Measurements from ENCODE around the gene HDAC7. TPM values are rescaled to one million over a fixed set of nuclear protein-coding genes. Genes with fewer than 3 reads are reported as not detected.

Gene HDAC7
- total and polyA plus RNA-seq, 8 donors, result 22.8 to 313 (median 46.8) TPM

DNA sequence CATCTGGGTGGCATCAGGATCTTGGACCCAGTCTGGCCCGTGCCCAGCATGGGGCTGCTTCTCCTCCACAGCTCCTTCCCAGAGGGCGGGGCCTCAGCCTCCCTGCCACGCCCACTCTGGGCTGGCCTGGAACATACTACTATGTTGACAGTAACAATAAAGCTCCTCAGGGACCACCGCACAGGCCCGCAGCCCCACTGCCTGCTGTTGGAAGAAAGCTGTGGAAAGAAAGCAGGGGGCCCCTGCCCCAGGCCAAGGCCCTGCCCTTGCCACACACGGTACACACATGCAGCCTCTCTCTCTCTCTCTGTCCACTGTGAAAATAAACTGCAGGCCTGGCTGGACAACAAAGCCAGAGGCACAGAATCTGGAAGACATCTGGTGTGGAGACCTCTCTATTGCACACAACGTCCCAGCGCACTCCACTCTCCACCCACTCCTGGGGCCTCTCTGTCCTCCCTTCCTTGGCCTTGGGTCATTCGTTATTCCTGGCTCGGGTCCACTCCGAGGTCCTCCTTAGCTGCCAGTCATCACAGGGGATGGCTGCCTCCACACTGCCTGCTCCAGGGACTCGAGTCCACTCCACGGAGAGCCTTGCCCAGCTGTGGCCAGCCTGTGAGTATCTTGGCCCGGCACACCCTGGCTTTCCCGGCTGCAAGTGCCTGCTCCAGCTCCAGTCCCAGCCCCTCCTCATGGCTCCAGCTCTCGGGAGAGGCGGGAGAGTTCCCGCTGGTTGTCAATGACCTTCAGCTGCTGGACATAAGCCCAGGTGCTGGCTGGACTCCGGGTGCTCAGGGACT, 82.6 kb downstream of the HDAC7 start:
- Histone ChIP-seq H3K9me3 (no peaks in the 10 kb centered on the region), H3K27ac (peak overlapping the region; percentile 44 to 84 (median 79)), H3K27me3 (no peaks in the 10 kb centered on the region), H3K4me1 (peaks cover 42 to 57% (median 54%) of the 10 kb centered on the region in 4 donors), H3K4me3 (peak overlapping the region in 1 of 4 donors; percentile 3), H3K36me3 (no peaks in the 10 kb centered on the region)
- TF ChIP-seq POLR2AphosphoS5 (IDR thresholded peaks at IDR 0.05) (peak; percentile 29 to 60 (median 35)), POLR2A (IDR thresholded peaks at IDR 0.05) (no peak), CTCF (IDR thresholded peaks at IDR 0.05) (no peak), EP300 (IDR thresholded peaks at IDR 0.05) (peak; percentile 5)
- intact Hi-C loops (cut with DNase I; ENCODE audit: low total_unique reads), result no loop called here
- DNase-seq, result peak; percentile 79 to 88
- WGBS, 5 donors, result 17 to 40% (median 23%) methylated on average over 10 to 19 of the region's 19 CpGs

GRCh38 chr12:47736216-47736615, 83.5 kb downstream of the HDAC7 start:
- WGBS, 5 donors, result 58 to 87% (median 70%) methylated on average over 3 to 4 of the region's 4 CpGs
- no peak for DNase-seq
- no peak for TF ChIP-seq CTCF (IDR thresholded peaks at IDR 0.05)
- no peak for TF ChIP-seq POLR2A (IDR thresholded peaks at IDR 0.05)
- TF ChIP-seq EP300 (IDR thresholded peaks at IDR 0.05), result no peak
- TF ChIP-seq POLR2AphosphoS5 (IDR thresholded peaks at IDR 0.05), result no peak
- no peaks in the 10 kb centered on the region for H3K27me3 ChIP-seq
- peak overlapping the region; percentile 15 to 84 (median 79) for H3K27ac ChIP-seq
- intact Hi-C loops (cut with DNase I; ENCODE audit: low total_unique reads), result no loop called here
- H3K4me1 ChIP-seq, result peaks cover 40 to 51% (median 46%) of the 10 kb centered on the region in 4 donors
- no peaks in the 10 kb centered on the region for H3K9me3 ChIP-seq
- no peaks in the 10 kb centered on the region for H3K36me3 ChIP-seq
- H3K4me3 ChIP-seq, result peak overlapping the region in 1 of 4 donors; percentile 3

DNA sequence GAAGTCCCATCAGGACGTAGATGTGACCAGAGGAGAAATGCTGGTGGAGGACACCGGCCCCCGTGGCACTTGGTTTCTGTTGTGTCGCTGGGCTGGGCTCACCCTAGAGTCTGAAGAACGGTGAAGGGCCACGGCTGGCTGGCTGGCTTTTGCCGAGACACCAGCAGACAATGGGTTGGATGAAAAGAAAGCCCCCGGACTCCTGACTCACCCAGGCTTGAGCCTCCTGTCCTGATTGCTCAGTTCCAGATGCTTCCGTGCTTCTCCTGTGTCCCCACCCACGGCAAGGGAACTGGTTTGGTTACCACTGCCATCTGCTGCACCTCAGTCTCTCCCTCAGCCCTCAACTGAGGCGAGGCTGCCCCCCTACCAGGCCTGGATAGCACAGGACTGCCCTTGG, 84.1 kb downstream of the HDAC7 start:
- Histone ChIP-seq H3K9me3 (no peaks in the 10 kb centered on the region), H3K4me1 (peaks cover 41 to 49% (median 46%) of the 10 kb centered on the region in 4 donors), H3K36me3 (no peaks in the 10 kb centered on the region), H3K27me3 (no peaks in the 10 kb centered on the region), H3K27ac (peak overlapping the region in 4 of 5 donors; percentile 63 to 84 (median 80)), H3K4me3 (no peak overlapping the region)
- TF ChIP-seq POLR2AphosphoS5 (IDR thresholded peaks at IDR 0.05), result no peak
- DNase-seq, result no peak
- WGBS, 5 donors, result 83 to 93% (median 87%) methylated on average over 11 of the region's 11 CpGs
- intact Hi-C loops (cut with DNase I; ENCODE audit: low total_unique reads), result no loop called here

- Histone ChIP-seq H3K9me3 (no peaks in the 10 kb centered on the region), H3K4me1 (peaks cover 46 to 55% (median 51%) of the 10 kb centered on the region in 4 donors), H3K36me3 (no peaks in the 10 kb centered on the region), H3K27ac (peak overlapping the region in 4 of 5 donors; percentile 23 to 84 (median 80)), H3K4me3 (no peak overlapping the region), H3K27me3 (no peaks in the 10 kb centered on the region)
- 60 to 78% (median 73%) methylated on average over 10 to 12 of the region's 12 CpGs for WGBS, 5 donors
- DNase-seq, result peak in 1 of 2 donors; percentile 72
- TF ChIP-seq POLR2AphosphoS5 (IDR thresholded peaks at IDR 0.05), result no peak
- no peak for TF ChIP-seq POLR2A (IDR thresholded peaks at IDR 0.05)
- TF ChIP-seq CTCF (IDR thresholded peaks at IDR 0.05), result no peak
- no peak for TF ChIP-seq EP300 (IDR thresholded peaks at IDR 0.05)
- intact Hi-C loops (cut with DNase I; ENCODE audit: low total_unique reads), result no loop called here
Measured at GRCh38 chr12:47734725-47735480, 84.8 kb downstream of the HDAC7 start.
